H1 (cell line): ENCODE data around the gene GABRR3.

Source experiments
- ASH2L ChIP-seq: fragments of 200-600, 300-600 bp; sonication (generic); IDR thresholded peaks from one replicate; pipeline ENCODE4 v1.7.1; 2017; ENCODE audit warnings: low read length
- CHD1 ChIP-seq: IDR thresholded peaks from 2 replicates; pipeline ENCODE4 v1.6.1; 2012; ENCODE audit warnings: low read depth, low read length, improper control_type of control experiment
- EP300 ChIP-seq, 2 experiments: IDR thresholded peaks; 1 replicate in 1 of 2; 2 replicates in 1 of 2; pipeline ENCODE4 v1.6.1; 2011 to 2012; ENCODE audit warnings: low read depth in 2 of 2, low read length in 2 of 2, mild to moderate bottlenecking in 2 of 2, borderline replicate concordance in 1 of 2, inconsistent platforms in 1 of 2, moderate library complexity in 1 of 2
- FOSL1 ChIP-seq: IDR thresholded peaks from 2 replicates; pipeline ENCODE4 v1.6.1; 2011; ENCODE audit warnings: mild to moderate bottlenecking, low read depth, low read length, moderate library complexity; ENCODE audit not compliant: insufficient read depth
- GABPA ChIP-seq: IDR thresholded peaks from 2 replicates; pipeline ENCODE4 v1.6.1; 2011; ENCODE audit warnings: mild to moderate bottlenecking, low read length, moderate library complexity, borderline replicate concordance; ENCODE audit not compliant: insufficient read depth
- POLR2AphosphoS5 ChIP-seq: IDR thresholded peaks from 2 replicates; pipeline ENCODE4 v1.6.1; 2011; ENCODE audit warnings: low read depth, low read length
- RAD21 ChIP-seq, 2 experiments: IDR thresholded peaks in 1 of 2; conservative IDR thresholded peaks in 1 of 2; 2 replicates each; pipeline ENCODE4 v1.6.1; 2011; ENCODE audit warnings: low read depth in 2 of 2, low read length in 2 of 2, improper control_type of control experiment in 1 of 2, inconsistent platforms in 1 of 2, mild to moderate bottlenecking in 1 of 2, moderate library complexity in 1 of 2
- SIN3A ChIP-seq, 2 experiments: IDR thresholded peaks in 1 of 2; conservative IDR thresholded peaks in 1 of 2; 2 replicates each; pipeline ENCODE4 v1.6.1; 2011 to 2012; ENCODE audit warnings: low read length in 2 of 2, improper control_type of control experiment in 1 of 2, low read depth in 1 of 2, mild to moderate bottlenecking in 1 of 2
- TF ChIP-seq, protein P1 (sequence below), 3 experiments: IDR thresholded peaks; 1 replicate in 2 of 3; 2 replicates in 1 of 3; pipeline versions ENCODE4 v1.5.1 to v1.6.1; 2011; ENCODE audit warnings: low read length in 3 of 3, mild to moderate bottlenecking in 3 of 3, inconsistent platforms in 2 of 3, low read depth in 1 of 3, moderate library complexity in 1 of 3; ENCODE audit not compliant: insufficient read depth in 1 of 3; ENCODE audit errors: control extremely low read depth in 1 of 3
- TF ChIP-seq, protein P2 (sequence below): IDR thresholded peaks from 2 replicates; pipeline ENCODE4 v1.6.1; 2011; ENCODE audit warnings: low read length, improper control_type of control experiment
- TF ChIP-seq, protein P3 (sequence below): IDR thresholded peaks from 2 replicates; pipeline ENCODE4 v1.6.1; 2012; ENCODE audit warnings: inconsistent platforms

- TF ChIP-seq POLR2AphosphoS5 (no peak), FOSL1 (no peak), RAD21 (IDR thresholded peaks at IDR 0.05 in 1 of 2, conservative IDR thresholded peaks at IDR 0.05 in 1 of 2; ENCODE audit: low read depth in 2 of 2, low read length in 2 of 2) (no peak), SIN3A (conservative IDR thresholded peaks at IDR 0.05 in 1 of 2, IDR thresholded peaks at IDR 0.05 in 1 of 2; ENCODE audit: low read depth in 1 of 2, low read length in 2 of 2) (no peak), EP300 (IDR thresholded peaks at IDR 0.05; ENCODE audit: borderline replicate concordance in 1 of 2, low read depth in 2 of 2, low read length in 2 of 2) (no peak), CHD1 (no peak), ASH2L (no peak), GABPA (no peak)
- TF ChIP-seq, protein P1, sequence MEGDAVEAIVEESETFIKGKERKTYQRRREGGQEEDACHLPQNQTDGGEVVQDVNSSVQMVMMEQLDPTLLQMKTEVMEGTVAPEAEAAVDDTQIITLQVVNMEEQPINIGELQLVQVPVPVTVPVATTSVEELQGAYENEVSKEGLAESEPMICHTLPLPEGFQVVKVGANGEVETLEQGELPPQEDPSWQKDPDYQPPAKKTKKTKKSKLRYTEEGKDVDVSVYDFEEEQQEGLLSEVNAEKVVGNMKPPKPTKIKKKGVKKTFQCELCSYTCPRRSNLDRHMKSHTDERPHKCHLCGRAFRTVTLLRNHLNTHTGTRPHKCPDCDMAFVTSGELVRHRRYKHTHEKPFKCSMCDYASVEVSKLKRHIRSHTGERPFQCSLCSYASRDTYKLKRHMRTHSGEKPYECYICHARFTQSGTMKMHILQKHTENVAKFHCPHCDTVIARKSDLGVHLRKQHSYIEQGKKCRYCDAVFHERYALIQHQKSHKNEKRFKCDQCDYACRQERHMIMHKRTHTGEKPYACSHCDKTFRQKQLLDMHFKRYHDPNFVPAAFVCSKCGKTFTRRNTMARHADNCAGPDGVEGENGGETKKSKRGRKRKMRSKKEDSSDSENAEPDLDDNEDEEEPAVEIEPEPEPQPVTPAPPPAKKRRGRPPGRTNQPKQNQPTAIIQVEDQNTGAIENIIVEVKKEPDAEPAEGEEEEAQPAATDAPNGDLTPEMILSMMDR (IDR thresholded peaks at IDR 0.05; ENCODE audit: control extremely low read depth in 1 of 3, insufficient read depth in 1 of 3, low read depth in 1 of 3, low read length in 3 of 3), result no peak
- TF ChIP-seq, protein P2, sequence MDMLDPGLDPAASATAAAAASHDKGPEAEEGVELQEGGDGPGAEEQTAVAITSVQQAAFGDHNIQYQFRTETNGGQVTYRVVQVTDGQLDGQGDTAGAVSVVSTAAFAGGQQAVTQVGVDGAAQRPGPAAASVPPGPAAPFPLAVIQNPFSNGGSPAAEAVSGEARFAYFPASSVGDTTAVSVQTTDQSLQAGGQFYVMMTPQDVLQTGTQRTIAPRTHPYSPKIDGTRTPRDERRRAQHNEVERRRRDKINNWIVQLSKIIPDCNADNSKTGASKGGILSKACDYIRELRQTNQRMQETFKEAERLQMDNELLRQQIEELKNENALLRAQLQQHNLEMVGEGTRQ, result no peak
- TF ChIP-seq, protein P3, sequence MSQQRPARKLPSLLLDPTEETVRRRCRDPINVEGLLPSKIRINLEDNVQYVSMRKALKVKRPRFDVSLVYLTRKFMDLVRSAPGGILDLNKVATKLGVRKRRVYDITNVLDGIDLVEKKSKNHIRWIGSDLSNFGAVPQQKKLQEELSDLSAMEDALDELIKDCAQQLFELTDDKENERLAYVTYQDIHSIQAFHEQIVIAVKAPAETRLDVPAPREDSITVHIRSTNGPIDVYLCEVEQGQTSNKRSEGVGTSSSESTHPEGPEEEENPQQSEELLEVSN, result no peak
Observed at GRCh38 chr3:97990624-97991292, 44.4 kb downstream of the GABRR3 start.
